Uterus (tissue), 2 donors: Measurements from ENCODE around the gene ZBTB11.
"Not testable (repeated sequence)": the region's sequence is repeated elsewhere in the genome, so short reads cannot be mapped to it uniquely, and the experiment has no call there.

Source experiments
- CTCF ChIP-seq, 4 experiments: fragments of 200-600 bp in 2 of 4; fragments of 450-650 bp in 2 of 4; sonication (generic) in 2 of 4; IDR thresholded peaks; one replicate each; pipeline ENCODE4 v1.5.1; 2016 to 2019; ENCODE audit warnings: antibody characterized with exemption in 4 of 4, mild to moderate bottlenecking in 2 of 4, moderate library complexity in 1 of 4
- POLR2A ChIP-seq, 2 donors: fragments of 450-650 bp; IDR thresholded peaks; one replicate each; pipeline ENCODE4 v1.6.1; 2016; ENCODE audit warnings: antibody characterized with exemption in 2 of 2, mild to moderate bottlenecking in 1 of 2, moderate library complexity in 1 of 2

GRCh38 chr3:101693540-101693939 lies 16.6 kb upstream of the ZBTB11 start:
- TF ChIP-seq CTCF (IDR thresholded peaks at IDR 0.05) = peak in 3 of 4 experiments; percentile 11 to 36 (median 25)
- not testable (repeated sequence) for TF ChIP-seq POLR2A (IDR thresholded peaks at IDR 0.05)
